Activated B cell treated with CpG ODN at 0.5 μM for 24 hours (primary cell): ENCODE results near the gene FGFBP2. TPM values are rescaled to one million over a fixed set of nuclear protein-coding genes. Genes with fewer than 3 reads are reported as not detected.

Experiments
- ATAC-seq: fragments of 200-7000 bp; cut with Tn5 transposase; one replicate; pipeline ENCODE4 v1.10.0; 2021; ENCODE audit warnings: low read depth, mild to moderate bottlenecking, moderate library complexity
- CTCF ChIA-PET: fragments of 350-600 bp; sonication (Branson Sonifier 250); formaldehyde crosslinking; loops from one replicate; lab custom pipeline; 2021; ENCODE audit warnings: antibody characterized with exemption; lab: Charles Lee
- POLR2A ChIA-PET: fragments of 350-600 bp; sonication (Branson Sonifier 250); formaldehyde crosslinking; loops from one replicate; lab custom pipeline; 2021; ENCODE audit warnings: antibody characterized with exemption; lab: Charles Lee
- DNase-seq: peaks from one replicate; pipeline ENCODE4 v3.0.0; 2022
- H3K27ac Mint-ChIP-seq: one replicate; pipeline ENCODE4 v1.8.0; 2020; ENCODE audit warnings: mixed read lengths
- H3K27me3 Mint-ChIP-seq: one replicate; pipeline ENCODE4 v1.8.0; 2021; ENCODE audit warnings: mixed read lengths
- H3K36me3 Mint-ChIP-seq: one replicate; pipeline ENCODE4 v1.8.0; 2021; ENCODE audit warnings: low read depth, mixed read lengths
- H3K4me1 Mint-ChIP-seq: one replicate; pipeline ENCODE4 v1.8.0; 2021; ENCODE audit warnings: mixed read lengths
- H3K4me3 Mint-ChIP-seq: one replicate; pipeline ENCODE4 v1.8.0; 2020; ENCODE audit warnings: mild to moderate bottlenecking, mixed read lengths
- H3K9me3 Mint-ChIP-seq: one replicate; pipeline ENCODE4 v1.8.0; 2020; ENCODE audit warnings: mixed read lengths
- CTCF ChIP-seq: fragments of 200-600 bp; IDR thresholded peaks from one replicate; pipeline ENCODE4 v1.8.0; 2022; ENCODE audit warnings: antibody characterized with exemption, mild to moderate bottlenecking
- intact Hi-C: fragments of 100-400 bp; cut with micrococcal nuclease; formaldehyde crosslinking; loops from one replicate; pipeline ENCODE4 v1.15.1; 2024
- total RNA-seq: library from RNA; stranded (reverse); gene quantifications from 2 replicates; pipeline ENCODE4 v1.2.3, GENCODE V29; 2022

Gene FGFBP2
- total RNA-seq, 1 donor from 2014 or later = 0.20 TPM

- peaks cover 3% of the 10 kb centered on the region for H3K4me1 Mint-ChIP-seq
- intact Hi-C loops = no loop called here
- peaks cover 5% of the 10 kb centered on the region for H3K9me3 Mint-ChIP-seq
- TF ChIP-seq CTCF = no peak
- H3K27me3 Mint-ChIP-seq = peaks cover 5% of the 10 kb centered on the region
- no peak overlapping the region for H3K27ac Mint-ChIP-seq
- ChIA-PET CTCF (no interaction called here), POLR2A (no interaction called here)
- H3K4me3 Mint-ChIP-seq = no peak overlapping the region
- H3K36me3 Mint-ChIP-seq = no peaks in the 10 kb centered on the region
- no peak for ATAC-seq
- no peak for DNase-seq
Observed at GRCh38 chr4:15968551-15969300, 5.8 kb upstream of the FGFBP2 start.

GRCh38 chr4:15965325-15965724 lies 2.4 kb upstream of the FGFBP2 start:
- no peak for TF ChIP-seq CTCF
- peaks cover 5% of the 10 kb centered on the region for H3K9me3 Mint-ChIP-seq
- CTCF ChIA-PET = interaction anchor here (1.7 kb wide), 1 partner anchor 9 kb away, joined by 5 read pairs; no protein-coding TSS in a partner anchor
- no peak overlapping the region for H3K4me3 Mint-ChIP-seq
- DNase-seq (no peak), ATAC-seq (no peak)
- no peak overlapping the region for H3K27ac Mint-ChIP-seq
- no peaks in the 10 kb centered on the region for H3K36me3 Mint-ChIP-seq
- peaks cover 9% of the 10 kb centered on the region for H3K4me1 Mint-ChIP-seq
- peaks cover 5% of the 10 kb centered on the region for H3K27me3 Mint-ChIP-seq
- intact Hi-C loops = no loop called here
- POLR2A ChIA-PET = no interaction called here

- Mint-ChIP-seq H3K36me3 (no peaks in the 10 kb centered on the region), H3K4me1 (peaks cover 9% of the 10 kb centered on the region), H3K9me3 (peaks cover 5% of the 10 kb centered on the region), H3K27ac (no peak overlapping the region), H3K4me3 (no peak overlapping the region), H3K27me3 (peaks cover 5% of the 10 kb centered on the region)
- TF ChIP-seq CTCF = no peak
- ATAC-seq (no peak), DNase-seq (no peak)
- CTCF ChIA-PET = interaction anchor here (1.3 to 1.4 kb wide), 2 partner anchors 37 to 81 kb away, joined by 3 to 7 read pairs; no protein-coding TSS in a partner anchor
- POLR2A ChIA-PET = no interaction called here
- intact Hi-C loops = no loop called here
Observed at GRCh38 chr4:15964159-15964558, 1.2 kb upstream of the FGFBP2 start.

- CTCF ChIA-PET = interaction anchor here (1.3 to 1.4 kb wide), 2 partner anchors 37 to 81 kb away, joined by 3 to 7 read pairs; no protein-coding TSS in a partner anchor
- H3K4me1 Mint-ChIP-seq = peaks cover 9% of the 10 kb centered on the region
- DNase-seq = no peak
Observed at GRCh38 chr4:15963576-15963975, 601 bp upstream of the FGFBP2 start.

More at GRCh38 chr4:15963576-15963975, 601 bp upstream of the FGFBP2 start:
- POLR2A ChIA-PET = no interaction called here
- TF ChIP-seq CTCF = no peak
- Mint-ChIP-seq H3K9me3 (peaks cover 5% of the 10 kb centered on the region), H3K36me3 (no peaks in the 10 kb centered on the region), H3K27ac (no peak overlapping the region), H3K4me3 (no peak overlapping the region), H3K27me3 (peaks cover 5% of the 10 kb centered on the region)
- ATAC-seq = peak; percentile 87
- intact Hi-C loops = loop anchor here (1.0 to 2.0 kb wide), 2 partner anchors 38 to 301 kb away; no protein-coding TSS in a partner anchor
